Measurements from ENCODE around the gene CTSF. TPM values are rescaled to one million over a fixed set of nuclear protein-coding genes. Genes with fewer than 3 reads are reported as not detected.

Gene CTSF
- total and polyA plus RNA-seq, 2 of the 8 experiments (the other 6 are each of a cell fraction or from before 2014, with no cell fraction given), result 0.58 to 2.3 TPM

GRCh38 chr11:66561178-66561974 is 7.0 kb downstream of the CTSF start (continued):
- TF ChIP-seq CHD7 (IDR thresholded peaks at IDR 0.05; ENCODE audit: insufficient replicate concordance, low read length), result no peak
- TF ChIP-seq POU5F1 (IDR thresholded peaks at IDR 0.05; ENCODE audit: low read depth, low read length), result no peak
- no peak for TF ChIP-seq PHF8 (conservative IDR thresholded peaks at IDR 0.05; ENCODE audit: low read depth, low read length)
- TF ChIP-seq ATF3 (IDR thresholded peaks at IDR 0.05; ENCODE audit: insufficient read depth, low read depth, low read length), result no peak
- TF ChIP-seq SIRT6 (IDR thresholded peaks at IDR 0.05; ENCODE audit: low read length), result no peak

Measured in H1 (cell line).